Esophagus muscularis mucosa (tissue), 4 donors: Measurements from ENCODE around the gene NTRK3. TPM values are rescaled to one million over a fixed set of nuclear protein-coding genes. Genes with fewer than 3 reads are reported as not detected.

Source experiments
- DNase-seq: peaks from one replicate; pipeline ENCODE4 v3.0.0-alpha.2; 2017; ENCODE audit errors: extremely low spot score
- H3K27ac ChIP-seq, 4 donors: fragments of 200-600 bp; sonication (generic); replicated peaks in 1 of 4; 1 replicate in 3 of 4; 2 replicates in 1 of 4; pipeline ENCODE4 v1.5.1; 2016 to 2019; ENCODE audit warnings: mild to moderate bottlenecking in 1 of 4
- H3K27me3 ChIP-seq, 4 donors: fragments of 200-600 bp; sonication (generic); one replicate each; pipeline versions ENCODE4 v1.5.1 to v1.6.0; 2016 to 2019
- H3K36me3 ChIP-seq, 4 donors: fragments of 200-600 bp; sonication (generic); one replicate each; pipeline ENCODE4 v1.5.1; 2016 to 2019
- H3K4me1 ChIP-seq, 4 donors: fragments of 200-600 bp; sonication (generic); one replicate each; pipeline ENCODE4 v1.5.1; 2016 to 2019
- H3K4me3 ChIP-seq, 4 donors: fragments of 200-600 bp; sonication (generic); 1 replicate in 2 of 4; 2 replicates in 2 of 4; pipeline ENCODE4 v1.5.1; 2016 to 2019; ENCODE audit warnings: mild to moderate bottlenecking in 4 of 4, moderate library complexity in 1 of 4
- H3K9me3 ChIP-seq, 4 donors: fragments of 200-600 bp; sonication (generic); 1 replicate in 3 of 4; 2 replicates in 1 of 4; pipeline ENCODE4 v1.5.1; 2016 to 2019
- EP300 ChIP-seq: sonication (generic); formaldehyde crosslinking; IDR thresholded peaks from one replicate; pipeline ENCODE4 v1.6.1; 2017; ENCODE audit warnings: antibody characterized with exemption
- POLR2A ChIP-seq: fragments of 450-650 bp; IDR thresholded peaks from one replicate; pipeline ENCODE4 v1.6.1; 2017; ENCODE audit warnings: antibody characterized with exemption, moderate library complexity, mild to moderate bottlenecking, low read depth
- POLR2AphosphoS5 ChIP-seq, 2 donors: sonication (generic); formaldehyde crosslinking; IDR thresholded peaks; one replicate each; pipeline ENCODE4 v1.6.1; 2017; ENCODE audit warnings: antibody characterized with exemption in 2 of 2
- WGBS: methylation state at CpG from one replicate; pipeline ENCODE4 v1.1.5; 2018; 5-methylcytosine and 5-hydroxymethylcytosine counted together
- intact Hi-C: fragments of 100-400 bp; cut with DNase I; formaldehyde crosslinking; loops from one replicate; pipeline ENCODE4 v1.15.1; 2023
- total RNA-seq, 4 donors: library from RNA; depleted of rRNA; stranded (reverse); fragments of >200 nt; gene quantifications; one replicate each; pipeline versions ENCODE4 v1.1.0 to v1.2.1, GENCODE V29; 2016
- TF ChIP-seq, protein P1 (sequence below), 3 experiments: fragments of 200-600 bp in 2 of 3; fragments of 450-650 bp in 1 of 3; sonication (generic) in 2 of 3; IDR thresholded peaks; one replicate each; pipeline ENCODE4 v1.5.1; 2017 to 2019; ENCODE audit warnings: antibody characterized with exemption in 3 of 3, mild to moderate bottlenecking in 2 of 3, moderate library complexity in 1 of 3

The NTRK3 gene
- total RNA-seq, 4 donors from 2014 or later, result 1.7 to 6.3 (median 3.0) TPM

DNA sequence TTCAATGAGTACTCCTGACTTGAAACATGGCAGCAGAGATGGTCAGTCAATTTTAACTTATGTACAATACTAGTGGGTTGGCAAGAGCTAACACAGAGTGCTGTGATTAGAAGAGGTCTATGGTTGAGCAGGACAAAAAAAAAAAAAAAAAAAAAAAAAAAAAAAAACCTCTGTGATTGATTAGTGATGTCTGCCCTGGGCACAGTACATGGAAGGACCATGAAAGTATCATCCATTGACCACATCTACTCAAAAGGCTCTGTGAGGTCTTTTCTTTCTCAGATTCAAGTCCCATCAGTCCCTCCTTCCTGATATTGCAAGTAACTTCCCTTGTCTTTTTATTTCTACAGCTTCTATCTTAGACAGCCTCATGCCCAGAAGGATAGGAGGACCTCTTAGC lies 59.6 kb downstream of the NTRK3 start:
- Histone ChIP-seq H3K27me3 (no peaks in the 10 kb centered on the region), H3K27ac (no peak overlapping the region), H3K4me1 (no peaks in the 10 kb centered on the region), H3K4me3 (no peak overlapping the region), H3K36me3 (no peaks in the 10 kb centered on the region), H3K9me3 (no peaks in the 10 kb centered on the region)
- intact Hi-C loops, result no loop called here
- TF ChIP-seq, protein P1, sequence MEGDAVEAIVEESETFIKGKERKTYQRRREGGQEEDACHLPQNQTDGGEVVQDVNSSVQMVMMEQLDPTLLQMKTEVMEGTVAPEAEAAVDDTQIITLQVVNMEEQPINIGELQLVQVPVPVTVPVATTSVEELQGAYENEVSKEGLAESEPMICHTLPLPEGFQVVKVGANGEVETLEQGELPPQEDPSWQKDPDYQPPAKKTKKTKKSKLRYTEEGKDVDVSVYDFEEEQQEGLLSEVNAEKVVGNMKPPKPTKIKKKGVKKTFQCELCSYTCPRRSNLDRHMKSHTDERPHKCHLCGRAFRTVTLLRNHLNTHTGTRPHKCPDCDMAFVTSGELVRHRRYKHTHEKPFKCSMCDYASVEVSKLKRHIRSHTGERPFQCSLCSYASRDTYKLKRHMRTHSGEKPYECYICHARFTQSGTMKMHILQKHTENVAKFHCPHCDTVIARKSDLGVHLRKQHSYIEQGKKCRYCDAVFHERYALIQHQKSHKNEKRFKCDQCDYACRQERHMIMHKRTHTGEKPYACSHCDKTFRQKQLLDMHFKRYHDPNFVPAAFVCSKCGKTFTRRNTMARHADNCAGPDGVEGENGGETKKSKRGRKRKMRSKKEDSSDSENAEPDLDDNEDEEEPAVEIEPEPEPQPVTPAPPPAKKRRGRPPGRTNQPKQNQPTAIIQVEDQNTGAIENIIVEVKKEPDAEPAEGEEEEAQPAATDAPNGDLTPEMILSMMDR (IDR thresholded peaks at IDR 0.05), result no peak
- TF ChIP-seq POLR2A, result no peak
- no peak for TF ChIP-seq POLR2AphosphoS5 (IDR thresholded peaks at IDR 0.05)
- no peak for DNase-seq

DNA sequence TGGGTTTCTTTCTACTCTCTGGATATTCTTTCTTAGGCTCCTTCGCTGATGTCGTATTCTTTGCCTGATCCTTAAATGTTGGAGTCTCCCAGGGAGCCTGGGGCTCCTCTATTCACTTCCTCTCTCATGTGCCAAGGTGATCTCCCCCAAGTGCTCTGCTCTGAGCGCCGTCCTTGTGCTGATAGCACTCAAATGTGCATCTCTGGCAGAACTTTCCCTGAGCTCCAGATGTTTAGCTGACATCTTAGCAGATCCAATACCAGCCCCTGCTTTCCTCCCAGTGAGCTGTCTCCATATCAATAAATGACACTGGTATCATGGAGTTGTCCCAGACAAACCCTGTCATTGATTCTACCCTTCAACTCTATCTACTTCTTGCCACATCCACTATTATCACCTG lies 62.4 kb downstream of the NTRK3 start:
- Histone ChIP-seq H3K4me1 (no peaks in the 10 kb centered on the region), H3K9me3 (no peaks in the 10 kb centered on the region), H3K27ac (no peak overlapping the region), H3K36me3 (no peaks in the 10 kb centered on the region), H3K4me3 (no peak overlapping the region), H3K27me3 (no peaks in the 10 kb centered on the region)
- TF ChIP-seq EP300 (no peak), POLR2A (no peak), POLR2AphosphoS5 (IDR thresholded peaks at IDR 0.05) (no peak)
- TF ChIP-seq, protein P1 (IDR thresholded peaks at IDR 0.05), result no peak
- 88% methylated on average over 4 of the region's 4 CpGs for WGBS
- intact Hi-C loops, result no loop called here
- DNase-seq, result no peak

DNA sequence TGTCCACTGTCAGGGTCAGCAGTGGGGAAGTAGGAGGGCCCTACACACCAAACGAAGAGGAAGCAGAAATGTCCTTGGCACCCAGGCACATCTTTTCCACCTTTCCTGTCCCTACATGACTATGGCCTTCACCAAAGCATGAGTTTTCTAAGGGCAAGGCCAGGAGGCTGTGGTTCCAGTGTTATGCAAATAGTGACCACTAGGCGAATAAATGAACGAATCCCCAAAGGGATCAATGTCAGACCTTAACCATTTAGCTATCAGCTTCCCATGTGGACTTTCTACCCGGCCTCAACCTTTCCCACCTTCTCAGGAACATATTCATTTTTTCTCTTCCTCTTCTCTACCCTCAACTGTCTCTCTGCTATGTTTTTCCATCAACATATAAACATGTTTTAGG lies 63.1 kb downstream of the NTRK3 start:
- intact Hi-C loops, result no loop called here
- H3K9me3 ChIP-seq, result no peaks in the 10 kb centered on the region
- 85% methylated on average over 4 of the region's 4 CpGs for WGBS
- no peak overlapping the region for H3K27ac ChIP-seq
- no peaks in the 10 kb centered on the region for H3K27me3 ChIP-seq
- no peak overlapping the region for H3K4me3 ChIP-seq
- H3K4me1 ChIP-seq, result no peaks in the 10 kb centered on the region
- H3K36me3 ChIP-seq, result no peaks in the 10 kb centered on the region
- DNase-seq, result no peak
- TF ChIP-seq, protein P1 (IDR thresholded peaks at IDR 0.05), result no peak
- TF ChIP-seq POLR2AphosphoS5 (IDR thresholded peaks at IDR 0.05) (no peak), EP300 (no peak), POLR2A (no peak)

DNA sequence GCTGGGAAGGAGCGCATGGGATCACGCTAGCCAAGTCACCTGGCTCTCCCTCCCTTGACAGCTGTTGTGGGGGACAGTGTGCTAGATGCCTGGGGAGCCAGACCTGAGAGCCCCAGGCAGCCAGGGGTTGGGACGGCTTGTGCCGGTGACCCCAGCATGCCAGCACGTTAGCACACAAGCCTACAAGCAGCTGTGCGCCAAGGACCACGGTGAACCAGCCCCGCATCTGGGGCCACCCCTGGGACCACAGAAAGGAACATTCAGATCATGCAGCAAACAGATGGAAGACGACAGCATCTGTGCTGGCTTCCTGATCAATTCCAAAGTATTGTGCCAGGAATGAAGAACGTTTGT lies 64.8 kb downstream of the NTRK3 start:
- no peak overlapping the region for H3K27ac ChIP-seq
- no peaks in the 10 kb centered on the region for H3K27me3 ChIP-seq
- DNase-seq, result no peak
- no peaks in the 10 kb centered on the region for H3K9me3 ChIP-seq
- intact Hi-C loops, result no loop called here
- TF ChIP-seq, protein P1 (IDR thresholded peaks at IDR 0.05), result no peak
- WGBS, result 80% methylated on average over 10 of the region's 10 CpGs
- no peaks in the 10 kb centered on the region for H3K4me1 ChIP-seq
- H3K4me3 ChIP-seq, result no peak overlapping the region
- no peaks in the 10 kb centered on the region for H3K36me3 ChIP-seq

DNA sequence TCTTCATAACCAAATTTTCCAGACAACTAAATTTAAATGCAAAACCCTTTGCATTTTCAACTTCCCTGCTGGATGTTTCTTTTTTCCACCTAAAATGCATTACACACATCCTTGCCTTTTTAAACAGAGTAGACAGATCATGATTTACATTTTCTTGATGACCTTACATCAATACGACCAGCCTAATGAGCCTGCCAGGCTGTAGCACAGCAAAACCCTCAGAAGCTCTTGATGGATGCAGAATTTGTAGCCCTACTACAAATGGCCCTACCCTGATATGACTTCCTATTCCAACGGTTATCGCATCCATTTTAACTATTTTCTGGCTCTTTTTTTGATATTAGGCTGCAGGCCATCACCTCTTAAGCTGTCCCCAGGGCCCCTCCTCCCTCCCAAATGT lies 66.3 kb downstream of the NTRK3 start:
- H3K4me3 ChIP-seq, result no peak overlapping the region
- H3K4me1 ChIP-seq, result no peaks in the 10 kb centered on the region
- no peak for DNase-seq
- intact Hi-C loops, result no loop called here
- no peak overlapping the region for H3K27ac ChIP-seq
- TF ChIP-seq POLR2AphosphoS5 (IDR thresholded peaks at IDR 0.05) (no peak), EP300 (no peak), POLR2A (no peak)
- TF ChIP-seq, protein P1 (IDR thresholded peaks at IDR 0.05), result no peak
- H3K36me3 ChIP-seq, result no peaks in the 10 kb centered on the region
- no peaks in the 10 kb centered on the region for H3K27me3 ChIP-seq
- WGBS, result 69% methylated on average over 3 of the region's 3 CpGs
- no peaks in the 10 kb centered on the region for H3K9me3 ChIP-seq
